Breast epithelium (tissue), 4 donors: ENCODE data around the gene SEH1L. TPM values are rescaled to one million over a fixed set of nuclear protein-coding genes. Genes with fewer than 3 reads are reported as not detected.
"Not testable (repeated sequence)": the region's sequence is repeated elsewhere in the genome, so short reads cannot be mapped to it uniquely, and the experiment has no call there.

ENCODE experiments used
- DNase-seq, 2 donors: peaks; one replicate each; pipeline ENCODE4 v3.0.0-alpha.2; 2019; ENCODE audit warnings: low spot score in 2 of 2
- H3K27ac ChIP-seq, 2 donors: fragments of 200-600 bp; sonication (generic) in 1 of 2; one replicate each; pipeline ENCODE4 v1.5.1; 2016 to 2019; ENCODE audit warnings: mild to moderate bottlenecking in 1 of 2
- H3K27me3 ChIP-seq, 2 donors: fragments of 200-600 bp; sonication (generic) in 1 of 2; one replicate each; pipeline versions ENCODE4 v1.5.1 to v1.6.0; 2017 to 2019; ENCODE audit warnings: control low read depth in 1 of 2, mild to moderate bottlenecking in 1 of 2
- H3K36me3 ChIP-seq: fragments of 200-600 bp; one replicate; pipeline ENCODE4 v1.5.1; 2019
- H3K4me1 ChIP-seq, 2 donors: fragments of 200-600 bp; sonication (generic); one replicate each; pipeline ENCODE4 v1.5.1; 2016 to 2019; ENCODE audit warnings: control low read depth in 1 of 2
- H3K4me3 ChIP-seq, 3 donors: fragments of 200-600 bp; sonication (generic); 1 replicate in 2 of 3; 2 replicates in 1 of 3; pipeline ENCODE4 v1.5.1; 2016 to 2019; ENCODE audit warnings: mild to moderate bottlenecking in 3 of 3, moderate library complexity in 2 of 3
- H3K9me3 ChIP-seq, 2 donors: fragments of 200-600 bp; sonication (generic) in 1 of 2; one replicate each; pipeline ENCODE4 v1.5.1; 2016 to 2019; ENCODE audit warnings: control low read depth in 1 of 2
- POLR2A ChIP-seq: fragments of 450-650 bp; IDR thresholded peaks from one replicate; pipeline ENCODE4 v1.6.1; 2016; ENCODE audit warnings: antibody characterized with exemption, mild to moderate bottlenecking, moderate library complexity
- POLR2AphosphoS5 ChIP-seq, 3 donors: sonication (generic); formaldehyde crosslinking; IDR thresholded peaks; one replicate each; pipeline ENCODE4 v1.6.1; 2017; ENCODE audit warnings: antibody characterized with exemption in 3 of 3
- intact Hi-C: fragments of 100-400 bp; cut with DNase I; formaldehyde crosslinking; loops from one replicate; pipeline ENCODE4 v1.15.1; 2023; ENCODE audit warnings: low total_unique reads
- total RNA-seq, 3 donors: library from RNA; depleted of rRNA; stranded (reverse); fragments of >200 nt; gene quantifications; one replicate each; pipeline ENCODE4 v1.1.0, GENCODE V29; 2016
- TF ChIP-seq, protein P1 (sequence below), 3 donors: fragments of 450-650 bp; IDR thresholded peaks; one replicate each; pipeline ENCODE4 v1.5.1; 2016 to 2017; ENCODE audit warnings: antibody characterized with exemption in 3 of 3, mild to moderate bottlenecking in 3 of 3, moderate library complexity in 3 of 3

Gene SEH1L
- total RNA-seq, 3 donors from 2014 or later: 29.6 to 45.6 (median 38.5) TPM

DNA sequence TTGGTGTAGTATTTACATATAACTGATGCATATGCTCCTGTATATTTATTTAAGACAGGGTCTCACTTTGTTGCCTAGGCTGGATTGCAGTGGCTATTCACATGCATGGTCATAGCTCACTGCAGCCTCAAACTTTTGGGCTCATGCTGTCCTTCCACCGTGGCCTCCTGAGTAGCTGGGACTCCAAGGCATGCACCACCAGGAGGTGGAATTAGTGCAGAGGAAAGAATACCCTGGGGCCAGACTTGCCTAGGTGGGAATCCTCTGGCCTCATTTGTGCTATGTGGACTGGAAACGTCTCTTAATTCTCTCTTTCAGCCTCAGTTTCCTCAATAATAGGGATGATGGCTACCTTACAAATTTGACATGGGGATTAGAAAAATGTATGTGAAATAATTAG, 45.6 kb downstream of the SEH1L start:
- H3K4me1 ChIP-seq: no peaks in the 10 kb centered on the region
- no peak for DNase-seq
- no peak overlapping the region for H3K27ac ChIP-seq
- H3K9me3 ChIP-seq: no peaks in the 10 kb centered on the region
- intact Hi-C loops: no loop called here
- TF ChIP-seq POLR2AphosphoS5 (IDR thresholded peaks at IDR 0.05): no peak
- no peaks in the 10 kb centered on the region for H3K36me3 ChIP-seq
- no peaks in the 10 kb centered on the region for H3K27me3 ChIP-seq
- no peak overlapping the region for H3K4me3 ChIP-seq

- H3K27ac ChIP-seq: no peak overlapping the region
- no peaks in the 10 kb centered on the region for H3K9me3 ChIP-seq
- no peak overlapping the region for H3K4me3 ChIP-seq
- DNase-seq: no peak
- no peaks in the 10 kb centered on the region for H3K36me3 ChIP-seq
- intact Hi-C loops: no loop called here
- no peaks in the 10 kb centered on the region for H3K4me1 ChIP-seq
- TF ChIP-seq POLR2A: no peak
- TF ChIP-seq, protein P1, sequence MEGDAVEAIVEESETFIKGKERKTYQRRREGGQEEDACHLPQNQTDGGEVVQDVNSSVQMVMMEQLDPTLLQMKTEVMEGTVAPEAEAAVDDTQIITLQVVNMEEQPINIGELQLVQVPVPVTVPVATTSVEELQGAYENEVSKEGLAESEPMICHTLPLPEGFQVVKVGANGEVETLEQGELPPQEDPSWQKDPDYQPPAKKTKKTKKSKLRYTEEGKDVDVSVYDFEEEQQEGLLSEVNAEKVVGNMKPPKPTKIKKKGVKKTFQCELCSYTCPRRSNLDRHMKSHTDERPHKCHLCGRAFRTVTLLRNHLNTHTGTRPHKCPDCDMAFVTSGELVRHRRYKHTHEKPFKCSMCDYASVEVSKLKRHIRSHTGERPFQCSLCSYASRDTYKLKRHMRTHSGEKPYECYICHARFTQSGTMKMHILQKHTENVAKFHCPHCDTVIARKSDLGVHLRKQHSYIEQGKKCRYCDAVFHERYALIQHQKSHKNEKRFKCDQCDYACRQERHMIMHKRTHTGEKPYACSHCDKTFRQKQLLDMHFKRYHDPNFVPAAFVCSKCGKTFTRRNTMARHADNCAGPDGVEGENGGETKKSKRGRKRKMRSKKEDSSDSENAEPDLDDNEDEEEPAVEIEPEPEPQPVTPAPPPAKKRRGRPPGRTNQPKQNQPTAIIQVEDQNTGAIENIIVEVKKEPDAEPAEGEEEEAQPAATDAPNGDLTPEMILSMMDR (IDR thresholded peaks at IDR 0.05): no peak
- no peak for TF ChIP-seq POLR2AphosphoS5 (IDR thresholded peaks at IDR 0.05)
- H3K27me3 ChIP-seq: no peaks in the 10 kb centered on the region
These were observed 47.6 kb downstream of the SEH1L start for GRCh38 chr18:12995424-12995823.

DNA sequence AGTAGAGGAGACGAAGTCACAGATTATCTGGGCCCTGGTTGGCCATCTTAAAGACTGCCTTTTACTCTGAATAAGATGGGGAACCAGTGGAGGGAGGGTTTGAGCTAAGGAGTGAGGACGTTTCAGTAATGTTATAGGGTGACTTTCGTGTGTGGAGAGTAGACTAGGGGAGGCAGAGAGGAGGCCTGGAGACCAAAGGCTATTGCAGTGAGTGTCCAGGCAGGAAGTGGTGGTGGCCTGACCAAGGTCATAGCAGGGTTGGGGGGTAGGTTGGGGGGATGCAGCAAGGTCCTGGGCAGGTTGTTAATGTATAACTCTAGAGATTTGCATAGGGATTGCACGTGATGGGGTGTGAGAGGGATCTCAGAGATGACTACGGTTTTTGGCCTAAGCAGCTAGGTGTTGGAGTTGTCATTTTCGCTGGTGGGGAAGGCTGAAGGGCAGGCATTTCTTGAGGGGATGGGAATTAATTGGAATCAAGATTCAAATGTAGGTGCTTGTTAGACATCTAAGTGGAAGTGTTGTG, 48.2 kb downstream of the SEH1L start:
- H3K9me3 ChIP-seq: no peaks in the 10 kb centered on the region
- TF ChIP-seq POLR2AphosphoS5 (IDR thresholded peaks at IDR 0.05) (no peak), POLR2A (no peak)
- TF ChIP-seq, protein P1 (IDR thresholded peaks at IDR 0.05): no peak
- H3K36me3 ChIP-seq: no peaks in the 10 kb centered on the region
- no peak overlapping the region for H3K27ac ChIP-seq
- no peaks in the 10 kb centered on the region for H3K4me1 ChIP-seq
- no peak for DNase-seq
- no peaks in the 10 kb centered on the region for H3K27me3 ChIP-seq
- intact Hi-C loops: no loop called here
- no peak overlapping the region for H3K4me3 ChIP-seq

- intact Hi-C loops: no loop called here
- TF ChIP-seq, protein P1 (IDR thresholded peaks at IDR 0.05): no peak
- TF ChIP-seq POLR2A (no peak), POLR2AphosphoS5 (IDR thresholded peaks at IDR 0.05) (no peak)
- DNase-seq: no peak
- H3K4me3 ChIP-seq: no peak overlapping the region
- no peaks in the 10 kb centered on the region for H3K4me1 ChIP-seq
- no peaks in the 10 kb centered on the region for H3K9me3 ChIP-seq
- H3K27ac ChIP-seq: no peak overlapping the region
- no peaks in the 10 kb centered on the region for H3K36me3 ChIP-seq
- H3K27me3 ChIP-seq: no peaks in the 10 kb centered on the region
These were observed 49.0 kb downstream of the SEH1L start for GRCh38 chr18:12996661-12997292.

DNA sequence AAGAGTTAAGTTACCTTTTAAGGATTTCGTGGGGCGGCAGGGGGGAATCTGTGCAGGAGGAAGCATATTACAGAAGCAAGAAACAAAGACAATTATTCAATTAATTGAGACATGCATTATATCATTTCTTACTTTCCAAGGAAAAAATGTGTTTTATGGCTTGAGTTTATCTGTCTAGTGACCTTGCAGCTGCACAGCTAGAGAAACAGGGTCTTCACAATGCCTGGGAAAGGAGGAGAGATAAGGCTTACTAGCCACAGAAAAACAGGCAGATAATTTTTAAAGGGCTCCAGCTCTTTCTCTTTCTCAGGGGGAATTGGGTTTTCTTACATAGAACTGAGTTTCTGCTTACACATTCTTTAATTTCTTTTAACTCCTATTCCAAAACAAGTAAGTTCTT, 49.5 kb downstream of the SEH1L start:
- H3K4me3 ChIP-seq, H3K9me3 ChIP-seq, H3K27me3 ChIP-seq, H3K4me1 ChIP-seq, DNase-seq, intact Hi-C loops, H3K27ac ChIP-seq, H3K36me3 ChIP-seq: not testable (repeated sequence)

GRCh38 chr18:12998332-12999060, 50.7 kb downstream of the SEH1L start:
- Histone ChIP-seq H3K36me3 (no peaks in the 10 kb centered on the region), H3K27ac (no peak overlapping the region), H3K27me3 (no peaks in the 10 kb centered on the region), H3K9me3 (no peaks in the 10 kb centered on the region), H3K4me3 (no peak overlapping the region), H3K4me1 (no peaks in the 10 kb centered on the region)
- TF ChIP-seq POLR2A: no peak
- TF ChIP-seq, protein P1 (IDR thresholded peaks at IDR 0.05): no peak
- TF ChIP-seq POLR2AphosphoS5 (IDR thresholded peaks at IDR 0.05): no peak
- no peak for DNase-seq
- intact Hi-C loops: no loop called here
